GM18870 (cell line): ENCODE data around the gene FBF1.

Source experiments
- ATAC-seq: cut with Tn5 transposase; IDR thresholded peaks from one replicate; pipeline ENCODE4 v1.9.1; 2021; ENCODE audit warnings: moderate library complexity; ENCODE audit not compliant: unreplicated experiment

The FBF1 gene

DNA sequence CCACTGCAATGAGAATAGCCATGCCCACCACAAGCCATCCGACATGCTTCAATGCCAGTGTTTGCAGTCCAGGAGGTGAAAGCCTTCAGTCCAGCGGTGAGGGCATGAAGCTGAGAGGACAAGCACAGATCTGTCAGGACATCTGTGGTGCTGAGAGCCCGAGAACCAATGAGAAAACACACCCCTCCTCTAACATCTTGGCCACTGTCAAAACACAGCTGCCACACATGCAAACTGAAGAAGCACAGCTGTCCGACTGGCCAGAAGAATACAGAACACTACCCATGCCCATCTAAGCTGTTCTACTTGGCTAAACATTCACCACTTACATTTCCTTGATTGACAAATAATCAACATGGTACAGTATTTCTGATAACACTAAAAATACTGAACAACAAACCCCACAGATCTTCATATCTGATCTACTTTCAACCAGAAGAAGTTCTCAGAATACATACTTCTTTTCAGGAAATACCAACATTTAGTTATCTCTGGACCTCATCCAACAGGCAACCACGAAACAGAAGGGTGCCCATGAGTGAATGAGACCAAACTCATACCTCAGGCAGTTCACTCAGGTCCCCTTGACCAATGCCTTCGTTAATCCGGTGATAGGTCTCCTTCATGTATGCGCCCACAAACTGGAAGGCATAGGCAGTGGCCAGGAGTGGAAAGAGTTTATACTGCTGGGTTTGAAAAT lies 10.2 kb upstream of the FBF1 start:
- no peak for ATAC-seq

DNA sequence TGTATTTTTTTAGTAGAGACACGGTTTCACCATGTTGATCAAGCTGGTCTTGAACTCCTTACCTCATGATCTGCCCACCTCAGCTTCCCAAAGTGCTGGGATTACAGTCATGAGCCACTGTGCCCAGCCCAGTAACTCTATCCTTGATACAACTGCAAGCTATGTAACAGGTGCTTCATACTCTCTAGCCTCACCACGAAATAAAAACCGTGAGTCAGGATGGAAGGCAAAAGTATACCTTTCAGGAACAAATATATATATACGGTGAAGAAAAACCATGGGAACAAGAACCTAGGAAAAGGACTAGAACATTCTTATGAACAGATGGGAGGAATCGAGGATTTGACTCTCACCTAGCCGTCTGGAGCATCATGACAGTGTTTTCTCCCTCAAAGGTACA lies 9.6 kb upstream of the FBF1 start:
- no peak for ATAC-seq

DNA sequence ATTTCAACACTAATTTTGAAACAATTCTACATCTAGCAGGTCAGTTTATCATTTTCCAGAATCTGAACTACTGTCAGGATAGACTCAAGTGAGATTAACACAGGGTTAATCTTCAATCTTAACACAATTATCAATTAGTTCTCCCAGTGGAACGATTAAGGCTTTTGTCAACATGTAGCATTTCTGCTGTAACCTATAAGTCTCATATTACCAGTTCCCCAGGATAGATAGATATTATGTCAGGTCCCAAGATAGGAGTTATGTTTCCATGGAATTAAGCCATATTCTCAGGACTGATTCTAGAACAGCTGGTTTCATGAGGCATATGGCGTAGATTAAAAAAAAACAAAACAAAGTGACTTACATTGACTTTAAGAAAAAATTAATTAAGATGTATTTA lies 4.4 kb upstream of the FBF1 start:
- ATAC-seq: no peak

DNA sequence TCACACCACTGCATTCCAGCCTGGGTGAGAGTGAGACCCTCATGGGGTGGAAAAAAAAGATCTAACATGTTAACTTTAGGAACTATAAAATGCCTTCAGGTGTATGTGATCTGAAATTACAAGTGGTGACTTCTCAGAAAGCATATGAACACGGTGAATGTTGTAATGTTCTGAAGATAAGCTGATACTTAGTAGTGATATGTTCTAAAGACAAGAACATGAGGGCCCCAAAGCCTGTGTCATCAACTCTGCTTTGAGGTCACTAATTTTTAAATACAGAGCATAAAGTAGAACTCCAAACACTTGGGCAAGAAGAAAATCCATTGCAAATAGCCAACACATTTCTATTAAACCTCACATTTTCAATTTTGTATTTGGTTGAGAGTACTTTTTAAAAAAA lies 2.6 kb upstream of the FBF1 start:
- ATAC-seq: no peak

DNA sequence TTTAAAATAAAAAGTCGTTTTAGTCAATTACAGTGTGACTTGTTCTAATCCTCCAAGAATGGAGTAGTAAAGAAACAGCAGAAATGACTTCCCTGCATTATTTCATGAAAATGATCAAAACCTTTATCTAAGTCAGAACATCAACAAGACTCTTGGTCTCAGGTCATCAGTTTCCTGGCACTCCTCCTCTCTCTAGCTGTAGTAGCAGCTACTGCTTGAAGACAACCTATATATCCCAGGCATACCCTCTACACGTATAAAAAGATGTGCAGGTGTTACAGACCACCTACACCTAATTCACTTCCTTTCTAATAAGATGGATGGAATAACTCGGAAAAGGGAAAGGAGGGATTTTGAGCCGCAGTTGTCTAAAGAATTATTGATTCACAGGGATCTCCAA lies 1.6 kb upstream of the FBF1 start:
- no peak for ATAC-seq

DNA sequence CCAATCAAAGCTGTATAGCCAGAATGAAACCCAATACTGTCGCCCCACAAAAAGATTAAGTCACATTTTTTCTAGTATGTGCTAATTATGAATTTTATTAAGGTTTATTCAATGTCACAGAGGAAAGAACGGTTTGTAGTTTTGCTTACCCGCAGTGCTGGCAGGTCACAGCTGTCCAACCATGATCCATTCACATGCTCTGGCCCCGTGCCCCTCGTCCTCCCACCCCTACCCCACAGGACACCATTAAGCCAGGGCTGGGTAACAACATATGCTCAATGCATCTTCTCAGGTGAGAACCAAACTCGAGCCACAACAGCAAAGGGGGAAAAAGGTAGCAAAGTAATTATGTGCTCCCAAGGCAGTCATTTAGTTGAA lies 589 bp upstream of the FBF1 start:
- no peak for ATAC-seq

DNA sequence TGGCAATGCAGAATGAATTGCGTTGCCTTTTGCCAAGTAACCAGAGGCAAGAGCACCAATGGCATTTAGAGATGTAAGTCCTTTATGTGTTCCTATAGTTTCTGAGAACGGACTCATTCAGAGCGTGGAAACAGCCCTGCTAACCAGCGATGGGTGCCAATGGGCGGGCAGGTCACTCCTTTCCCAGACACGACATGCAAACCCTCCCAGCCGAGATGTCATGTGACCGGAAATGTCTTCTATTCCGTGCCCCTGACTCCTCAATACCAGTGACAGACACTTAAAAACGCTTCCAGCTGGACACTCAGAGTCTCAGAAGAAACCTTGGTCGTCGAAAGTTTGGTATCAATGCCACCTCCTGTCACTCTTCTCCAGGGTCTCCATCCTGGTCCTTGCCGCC lies 3.2 kb downstream of the FBF1 start:
- no peak for ATAC-seq

DNA sequence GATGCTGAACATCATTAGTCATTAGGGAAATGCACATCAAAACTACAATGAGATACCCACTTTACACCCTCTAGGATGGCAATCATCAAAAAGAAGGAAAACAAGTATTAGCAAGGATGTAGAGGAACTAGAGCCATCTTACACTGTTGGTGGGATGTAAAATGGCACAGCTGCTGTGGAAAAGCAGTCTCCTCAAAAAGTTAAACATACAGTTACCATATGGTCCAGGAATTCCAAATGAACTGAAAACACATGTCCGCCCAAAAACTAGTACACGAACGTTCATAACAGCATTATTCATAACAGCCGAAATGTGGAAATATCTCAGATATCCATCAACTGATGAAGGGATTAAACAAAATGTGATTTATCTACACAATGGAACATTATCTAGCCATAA lies 7.0 kb downstream of the FBF1 start:
- no peak for ATAC-seq

DNA sequence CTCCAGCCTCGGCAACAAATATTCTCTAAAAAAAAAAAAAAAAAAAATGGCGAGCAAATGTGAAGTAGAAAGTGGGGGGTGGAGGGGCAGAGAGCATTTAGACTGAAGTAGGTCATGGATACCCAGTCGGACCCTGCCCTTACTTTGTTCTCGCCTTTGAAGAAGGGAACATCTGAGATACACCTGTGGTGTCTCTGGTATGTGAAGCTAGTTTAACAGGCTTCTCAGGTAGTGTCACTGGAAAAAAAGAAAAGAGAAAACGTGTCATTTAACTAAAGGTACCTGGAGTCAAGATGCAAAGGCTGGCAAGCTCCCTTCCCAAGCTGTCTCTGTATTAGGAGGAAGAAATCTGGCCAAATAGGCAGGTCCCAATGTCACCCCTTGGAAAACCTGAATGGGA lies 8.0 kb downstream of the FBF1 start:
- ATAC-seq: no peak

DNA sequence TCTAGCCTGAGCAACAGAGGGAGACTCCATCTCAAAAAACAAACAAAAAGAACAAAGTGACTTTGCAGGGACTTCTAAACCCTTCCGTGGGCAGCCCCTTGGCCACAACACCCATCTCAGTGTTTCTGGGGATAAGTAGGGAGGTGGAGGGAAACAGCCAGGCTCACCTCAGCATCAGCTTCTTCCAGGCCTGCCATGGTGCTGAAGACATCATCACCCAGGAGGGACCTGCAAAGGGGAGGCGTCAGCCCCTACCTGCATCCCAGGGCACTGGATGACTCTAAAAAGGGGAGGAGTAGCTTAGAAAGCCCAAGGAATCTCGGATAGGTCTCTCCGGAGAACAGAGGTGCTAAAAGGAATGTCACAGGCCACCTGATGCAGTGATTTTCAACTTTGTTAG lies 9.8 kb downstream of the FBF1 start:
- no peak for ATAC-seq

DNA sequence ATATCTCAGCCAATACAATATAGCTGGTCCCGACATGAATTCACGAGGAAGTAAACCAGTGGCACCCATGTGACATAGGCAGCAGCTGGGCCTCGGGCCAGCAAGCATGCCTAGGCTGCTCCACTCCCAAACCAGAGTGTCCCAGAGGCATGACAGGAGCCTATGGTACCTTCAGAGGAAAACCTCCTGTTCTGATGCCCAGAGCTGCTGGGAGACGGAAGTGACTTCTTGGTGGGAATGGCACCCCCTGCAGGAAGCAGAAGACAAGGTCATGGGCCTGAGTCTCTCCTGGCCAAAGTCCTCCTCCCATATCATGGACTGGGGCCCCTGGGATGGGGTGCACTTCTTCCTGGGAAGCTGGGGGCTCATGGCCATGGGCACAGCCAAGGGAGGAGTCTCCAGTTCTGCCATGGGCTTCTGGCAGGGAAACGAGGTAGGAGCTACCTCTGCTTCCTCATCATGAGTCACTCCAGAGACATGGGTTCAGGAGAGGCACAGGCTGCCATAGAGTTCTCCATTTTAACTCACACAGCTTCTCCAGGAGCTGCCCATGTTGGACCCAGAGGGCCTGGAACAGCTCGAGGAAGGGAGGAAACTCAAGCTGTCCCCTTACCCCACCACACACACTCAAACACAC lies 13.4 kb downstream of the FBF1 start:
- no peak for ATAC-seq

DNA sequence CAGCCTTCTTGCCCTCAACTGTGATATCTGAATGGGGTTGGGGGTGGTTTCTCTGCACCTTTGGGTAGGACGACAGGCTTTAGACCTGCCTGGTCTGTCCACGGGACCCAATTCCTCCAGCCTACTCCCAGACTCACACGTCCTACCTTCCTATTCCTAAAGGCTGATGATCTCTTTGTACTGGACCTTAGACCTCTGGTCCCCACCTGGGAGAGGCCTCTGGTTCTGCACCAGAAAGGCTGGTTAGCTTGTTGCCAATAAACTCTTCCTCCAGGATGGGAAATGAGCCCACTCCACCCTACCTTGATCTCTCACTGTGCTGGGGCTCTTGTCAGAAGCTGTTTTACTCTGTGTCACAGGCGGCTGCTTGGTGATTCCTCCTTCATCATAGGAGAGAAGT lies 14.4 kb downstream of the FBF1 start:
- no peak for ATAC-seq

DNA sequence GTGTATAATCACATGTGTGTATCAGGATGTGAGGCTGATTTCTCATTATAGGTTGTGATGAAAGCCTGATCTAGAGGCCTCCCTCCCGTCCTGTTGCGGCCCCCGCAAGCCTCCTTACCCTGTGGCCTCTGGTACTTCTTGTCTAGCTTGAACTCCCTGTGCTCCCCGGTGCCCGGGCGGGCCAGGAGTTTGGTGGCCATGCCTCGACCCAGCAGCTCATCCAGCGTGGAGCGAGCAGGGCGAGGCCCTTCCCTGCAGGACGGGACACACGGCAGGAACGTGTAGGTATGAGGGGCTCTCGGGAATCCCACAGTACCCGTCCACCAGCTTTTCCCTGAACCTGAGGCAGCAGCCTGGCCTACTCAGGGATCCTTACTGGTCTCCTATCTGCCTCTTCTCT lies 14.9 kb downstream of the FBF1 start:
- no peak for ATAC-seq

DNA sequence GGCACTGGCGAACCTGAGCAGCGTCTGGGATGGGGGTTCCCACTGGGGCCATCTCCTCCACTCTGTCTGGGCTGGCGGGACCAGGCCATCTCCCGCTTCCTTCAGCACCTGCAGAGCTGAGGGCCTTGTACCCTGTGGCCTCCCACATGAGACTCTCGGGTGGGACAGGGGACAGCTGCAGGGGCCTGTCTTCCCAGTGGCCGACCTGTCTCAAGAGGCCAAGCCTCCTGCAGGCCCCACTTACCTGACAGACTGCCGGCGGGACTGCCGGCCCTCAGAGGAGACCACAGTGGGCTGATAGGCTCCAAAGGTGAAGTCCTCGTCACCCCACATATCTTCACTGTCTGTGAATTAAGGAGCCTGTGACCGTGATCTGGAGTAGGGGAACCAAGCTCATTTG lies 15.7 kb downstream of the FBF1 start:
- no peak for ATAC-seq

DNA sequence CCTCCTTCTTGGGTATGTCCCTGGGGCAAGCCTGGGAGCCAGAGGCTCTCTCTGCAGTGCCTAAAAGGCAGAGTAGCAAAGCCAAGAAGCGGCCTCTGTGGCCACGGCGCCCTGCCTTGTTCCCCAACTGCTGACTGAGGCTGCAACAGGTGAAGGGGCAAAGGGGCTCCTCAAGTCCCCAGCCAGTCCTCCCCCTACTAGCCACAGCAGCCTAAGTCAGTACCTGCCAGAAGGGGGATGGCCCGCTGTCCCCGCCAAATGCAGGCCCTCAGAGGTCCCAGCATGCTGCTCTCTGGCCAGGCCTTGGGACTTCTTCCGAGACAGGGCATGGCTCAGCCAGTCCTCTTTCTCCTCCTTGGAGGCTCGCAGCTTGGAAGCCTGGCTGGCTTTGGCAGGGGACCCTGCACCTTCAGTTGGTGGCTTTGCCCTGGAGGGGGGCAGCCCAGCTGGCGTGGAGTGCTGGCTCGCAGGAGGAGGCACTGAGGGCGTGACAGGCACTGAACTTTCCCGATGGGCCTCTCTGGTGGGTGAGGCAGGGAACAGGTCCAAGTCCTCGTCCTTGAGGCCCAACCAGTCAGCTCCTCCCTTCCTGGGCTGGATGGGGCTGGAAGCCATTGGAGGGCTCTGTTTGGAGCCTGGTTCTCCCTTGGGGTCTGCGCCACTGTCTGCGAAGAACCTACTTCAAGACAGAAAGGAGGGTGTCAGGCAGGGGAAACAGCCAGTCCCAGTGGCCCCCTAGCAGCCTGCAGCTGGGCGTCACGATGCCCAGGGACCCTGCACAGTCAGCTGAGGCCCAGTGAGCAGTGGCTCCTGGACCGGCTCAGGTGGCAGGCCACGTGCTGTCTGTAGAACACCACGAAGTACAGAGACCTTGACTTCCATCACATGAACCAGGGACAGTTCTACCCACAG lies 17.6 kb downstream of the FBF1 start:
- no peak for ATAC-seq

DNA sequence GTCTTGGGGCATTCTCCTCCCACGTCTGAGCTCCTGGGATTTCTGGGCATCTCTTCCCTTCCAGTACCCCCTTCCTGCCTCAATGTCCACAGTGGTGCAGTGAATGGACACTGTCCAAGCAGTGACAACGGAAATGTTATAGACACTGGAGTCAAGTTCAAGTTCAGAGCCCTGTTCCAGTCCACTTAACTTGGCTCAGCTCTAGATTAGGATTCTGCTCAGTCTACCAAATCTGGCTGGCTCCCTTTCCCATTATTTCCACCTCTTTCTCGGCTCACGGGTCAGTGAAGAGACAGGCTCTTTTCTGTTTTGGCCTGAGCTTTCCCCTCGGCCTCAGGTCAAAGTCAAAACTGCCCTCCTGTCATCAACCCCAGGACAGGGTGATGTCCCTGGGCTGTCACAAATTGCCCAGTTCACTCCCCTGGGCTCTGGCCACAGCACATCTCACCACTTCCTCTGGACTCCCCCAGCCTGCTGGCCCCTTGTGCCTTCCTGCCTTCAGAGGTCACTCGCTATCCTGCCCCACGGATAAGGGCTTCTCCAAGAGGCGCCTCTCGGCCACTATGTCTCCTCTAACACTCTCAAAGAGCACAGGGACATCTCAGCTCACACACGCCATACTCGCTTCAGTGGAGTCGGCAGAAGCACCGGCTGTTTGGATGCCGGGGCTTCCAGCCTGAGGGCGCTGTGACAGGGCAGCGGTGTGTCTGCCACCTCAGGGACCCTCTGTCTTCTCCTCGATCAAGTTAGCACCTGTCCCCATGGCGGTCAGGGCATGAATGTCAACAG lies 18.5 kb downstream of the FBF1 start:
- no peak for ATAC-seq

DNA sequence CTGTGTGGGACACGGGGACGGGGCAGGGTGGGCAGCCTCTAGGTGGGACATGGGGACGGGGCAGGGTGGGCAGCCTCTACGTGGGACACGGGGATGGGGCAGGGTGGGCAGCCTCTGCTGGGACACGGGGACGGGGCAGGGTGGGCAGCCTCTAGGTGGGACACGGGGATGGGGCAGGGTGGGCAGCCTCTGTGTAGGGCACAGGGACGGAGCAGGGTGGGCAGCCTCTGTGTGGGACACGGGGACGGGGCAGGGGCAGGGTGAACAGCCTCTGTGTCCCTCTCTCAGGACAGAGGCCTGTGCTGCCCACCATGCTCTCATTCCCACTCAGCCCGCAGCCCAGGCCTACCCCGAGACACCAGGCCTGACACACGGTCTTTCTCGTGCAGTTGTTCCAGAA lies 19.2 kb downstream of the FBF1 start:
- no peak for ATAC-seq

DNA sequence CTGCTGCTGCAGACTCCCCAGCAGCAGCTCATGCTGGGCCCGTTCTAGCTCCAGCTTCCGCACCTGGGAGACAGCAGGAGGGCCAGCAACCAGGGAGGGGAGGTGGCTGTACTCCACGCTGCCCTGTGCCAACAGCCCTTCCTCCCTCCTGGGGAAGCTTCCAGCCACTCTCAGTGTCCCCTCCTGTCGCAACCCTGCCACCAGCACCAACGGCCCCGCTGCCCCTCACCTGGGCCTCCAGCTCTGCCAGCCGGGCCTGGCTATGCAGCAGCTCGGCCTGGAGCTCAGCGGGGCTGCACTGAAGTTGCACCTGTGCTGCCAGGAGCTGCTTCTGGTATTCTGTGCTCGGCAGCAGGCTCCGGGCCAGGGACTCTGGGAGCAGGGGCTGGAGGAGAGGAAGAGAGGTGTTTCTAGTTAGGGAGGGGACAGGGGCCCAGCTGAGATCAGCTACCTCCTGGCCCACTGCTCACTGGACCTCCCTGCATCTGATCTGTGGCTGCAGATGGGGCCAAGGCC lies 20.7 kb downstream of the FBF1 start:
- no peak for ATAC-seq

DNA sequence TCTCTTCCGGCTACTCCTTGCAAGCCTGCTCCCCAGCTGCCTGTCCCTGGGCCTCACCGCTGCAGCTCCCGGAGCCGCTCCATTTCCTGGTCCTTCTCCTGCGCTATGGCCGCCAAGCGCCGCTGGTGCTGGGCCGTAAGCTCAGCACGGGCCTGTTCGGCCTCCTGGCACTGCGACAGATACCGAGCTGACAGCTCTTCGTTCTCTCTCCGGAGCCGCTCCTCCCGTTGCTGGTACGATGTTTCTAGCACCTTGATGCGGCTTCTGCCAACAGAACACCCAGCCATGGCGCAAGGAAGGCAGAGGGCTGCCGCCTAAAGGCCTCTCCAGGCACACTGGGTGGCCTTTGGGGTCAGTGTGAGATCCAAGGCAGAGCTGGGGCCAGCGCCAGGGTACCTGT lies 21.2 kb downstream of the FBF1 start:
- no peak for ATAC-seq

DNA sequence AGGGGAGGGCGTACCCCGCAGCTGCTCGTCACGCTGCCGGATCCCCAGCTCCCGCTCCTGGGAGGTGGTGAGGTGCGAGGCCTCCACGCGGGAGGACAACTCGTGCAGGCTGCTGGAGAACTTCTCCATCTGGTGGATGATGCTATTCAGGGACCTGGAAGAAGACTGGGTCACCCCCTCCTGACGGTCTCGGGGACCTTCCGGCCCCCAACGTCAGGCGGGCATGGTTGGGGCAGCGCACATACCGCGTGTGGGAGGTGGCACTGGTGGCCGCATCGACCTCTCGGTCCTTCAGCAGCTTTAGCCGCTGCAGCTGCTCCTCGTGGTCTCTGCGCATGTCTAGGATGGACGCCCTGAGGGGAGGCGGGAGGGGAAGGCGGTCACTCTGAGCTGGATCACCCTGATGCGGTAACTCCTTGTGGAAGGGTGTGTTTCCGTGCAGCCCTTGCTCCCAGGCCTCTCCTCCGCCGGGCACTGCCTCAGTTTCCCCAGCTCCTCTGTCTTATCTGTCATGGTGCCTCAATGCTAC lies 22.9 kb downstream of the FBF1 start:
- ATAC-seq: no peak
